H1 (cell line): ENCODE measurements around the gene VGF. TPM values are rescaled to one million over a fixed set of nuclear protein-coding genes. Genes with fewer than 3 reads are reported as not detected.

Experiments
- CTCF ChIA-PET: fragments of 300-600 bp; sonication (Branson Sonifier 250); formaldehyde crosslinking; loops from one replicate; lab custom pipeline; 2021; ENCODE audit not compliant: partially characterized antibody; lab: Charles Lee
- POLR2A ChIA-PET: fragments of 300-600 bp; sonication (Branson Sonifier 250); formaldehyde crosslinking; loops from one replicate; lab custom pipeline; 2021; ENCODE audit warnings: inconsistent platforms; ENCODE audit not compliant: partially characterized antibody; lab: Charles Lee
- DNase-seq, 2 experiments: peaks; one replicate each; pipeline versions ENCODE4 v3.0.0 to v3.0.0-alpha.2; 2010 to 2022; ENCODE audit warnings: low spot score in 2 of 2, low read depth in 1 of 2, mixed read lengths in 1 of 2
- FAIRE-seq: peaks from 2 replicates; lab custom pipeline; 2011; peaks lifted over from hg19 to GRCh38; lab: Jason Lieb, UNC
- H2AFZ ChIP-seq: 2 replicates; pipeline ENCODE4 v1.8.1; 2012; ENCODE audit warnings: low read length, inconsistent platforms
- H2AK5ac ChIP-seq: 2 replicates; pipeline ENCODE4 v1.6.1; 2013; ENCODE audit warnings: low read depth, low read length
- H2BK120ac ChIP-seq: replicated peaks from 2 replicates; pipeline ENCODE3; 2013; ENCODE audit warnings: low read depth, low read length, inconsistent platforms
- H2BK12ac ChIP-seq: 2 replicates; pipeline ENCODE4 v1.6.1; 2013; ENCODE audit warnings: low read depth, low read length
- H2BK15ac ChIP-seq: 2 replicates; pipeline ENCODE4 v1.6.1; 2013; ENCODE audit warnings: low read length
- H2BK20ac ChIP-seq: 2 replicates; pipeline ENCODE4 v1.6.1; 2013; ENCODE audit warnings: low read length
- H2BK5ac ChIP-seq: 2 replicates; pipeline ENCODE4 v1.6.1; 2013; ENCODE audit warnings: low read depth, low read length
- H3K14ac ChIP-seq: 2 replicates; pipeline ENCODE4 v1.6.1; 2013; ENCODE audit warnings: inconsistent platforms; ENCODE audit not compliant: insufficient read length
- H3K18ac ChIP-seq: 2 replicates; pipeline ENCODE4 v1.6.1; 2013; ENCODE audit warnings: low read length; ENCODE audit errors: extremely low read depth
- H3K23ac ChIP-seq: 2 replicates; pipeline ENCODE4 v1.6.1; 2013; ENCODE audit warnings: inconsistent platforms; ENCODE audit not compliant: insufficient read length
- H3K23me2 ChIP-seq: 2 replicates; pipeline ENCODE4 v1.6.1; 2013; ENCODE audit warnings: low read depth, low read length
- H3K27ac ChIP-seq: 2 replicates; pipeline ENCODE4 v1.6.1; 2011; ENCODE audit warnings: low read depth, low read length, inconsistent platforms
- H3K27me3 ChIP-seq, 4 experiments: replicated peaks in 1 of 4; 1 replicate in 1 of 4; 2 replicates in 3 of 4; pipeline versions ENCODE4 v1.6.1 to v1.8.1; 2011 to 2013; ENCODE audit warnings: low read length in 3 of 4, mild to moderate bottlenecking in 3 of 4, inconsistent platforms in 2 of 4, mixed read lengths in 2 of 4, moderate library complexity in 1 of 4; ENCODE audit not compliant: control insufficient read depth in 3 of 4, insufficient read depth in 3 of 4; ENCODE audit errors: extremely low read depth in 1 of 4
- H3K36me3 ChIP-seq, 4 experiments: 2 replicates each; pipeline versions ENCODE4 v1.6.1 to v1.8.1; 2011 to 2013; ENCODE audit warnings: mild to moderate bottlenecking in 4 of 4, low read length in 3 of 4, moderate library complexity in 2 of 4, control low read depth in 1 of 4, inconsistent platforms in 1 of 4; ENCODE audit not compliant: insufficient read depth in 4 of 4, control insufficient read depth in 2 of 4
- H3K4ac ChIP-seq: replicated peaks from 2 replicates; pipeline ENCODE3; 2013; ENCODE audit warnings: low read length, low read depth, mixed read lengths, inconsistent platforms; ENCODE audit not compliant: insufficient read length
- H3K4me1 ChIP-seq, 4 experiments: replicated peaks in 1 of 4; 1 replicate in 1 of 4; 2 replicates in 3 of 4; pipeline versions ENCODE4 v1.6.1 to v1.8.1; 2011 to 2013; ENCODE audit warnings: low read length in 3 of 4, inconsistent platforms in 2 of 4, mixed read lengths in 1 of 4; ENCODE audit not compliant: insufficient read depth in 4 of 4, control insufficient read depth in 3 of 4
- H3K4me2 ChIP-seq, 2 experiments: 2 replicates each; pipeline versions ENCODE4 v1.6.1 to v1.8.1; 2011 to 2013; ENCODE audit warnings: low read depth in 2 of 2, low read length in 2 of 2, control low read depth in 1 of 2, inconsistent platforms in 1 of 2, mild to moderate bottlenecking in 1 of 2; ENCODE audit not compliant: insufficient read depth in 1 of 2
- H3K4me3 ChIP-seq, 4 experiments: fragments of 200-600, 300-600 bp in 1 of 4; sonication (generic), shearing (Covaris generic), sonication (Bioruptor Twin) in 1 of 4; 2 replicates each; pipeline versions ENCODE4 v1.5.1 to v1.8.1; 2011 to 2016; ENCODE audit warnings: low read length in 4 of 4, low read depth in 3 of 4, control low read depth in 2 of 4, inconsistent platforms in 2 of 4, mild to moderate bottlenecking in 2 of 4, mixed read lengths in 1 of 4, moderate library complexity in 1 of 4; ENCODE audit not compliant: insufficient read depth in 2 of 4; ENCODE audit errors: extremely low read depth in 1 of 4
- H3K56ac ChIP-seq: replicated peaks from 2 replicates; pipeline ENCODE3; 2013; ENCODE audit warnings: low read depth, mild to moderate bottlenecking, mixed read lengths, low read length, inconsistent platforms; ENCODE audit not compliant: insufficient read length
- H3K79me1 ChIP-seq: 2 replicates; pipeline ENCODE4 v1.6.1; 2013; ENCODE audit warnings: low read depth, low read length, control low read depth
- H3K79me2 ChIP-seq, 2 experiments: 2 replicates each; pipeline versions ENCODE4 v1.6.1 to v1.8.1; 2012 to 2013; ENCODE audit warnings: low read length in 2 of 2, mild to moderate bottlenecking in 2 of 2, inconsistent platforms in 1 of 2; ENCODE audit not compliant: insufficient read depth in 2 of 2, control insufficient read depth in 1 of 2
- H3K9ac ChIP-seq, 4 experiments: replicated peaks in 1 of 4; 1 replicate in 1 of 4; 2 replicates in 3 of 4; pipeline versions ENCODE4 v1.6.1 to v1.8.1; 2011 to 2013; ENCODE audit warnings: low read depth in 3 of 4, low read length in 3 of 4, control low read depth in 2 of 4, mild to moderate bottlenecking in 2 of 4, moderate library complexity in 2 of 4, inconsistent platforms in 1 of 4; ENCODE audit errors: extremely low read depth in 1 of 4
- H3K9me3 ChIP-seq, 2 experiments: 2 replicates each; pipeline versions ENCODE4 v1.6.1 to v1.8.1; 2012 to 2013; ENCODE audit warnings: mild to moderate bottlenecking in 2 of 2, moderate library complexity in 2 of 2, control low read depth in 1 of 2, inconsistent platforms in 1 of 2, low read depth in 1 of 2, low read length in 1 of 2, mixed read lengths in 1 of 2; ENCODE audit not compliant: insufficient read depth in 2 of 2
- H4K20me1 ChIP-seq, 2 experiments: replicated peaks in 1 of 2; 2 replicates each; pipeline versions ENCODE3 to v1.8.1; 2011 to 2013; ENCODE audit warnings: inconsistent platforms in 2 of 2, low read length in 2 of 2, mild to moderate bottlenecking in 1 of 2; ENCODE audit not compliant: insufficient read depth in 2 of 2, control insufficient read depth in 1 of 2
- H4K5ac ChIP-seq: 2 replicates; pipeline ENCODE4 v1.6.1; 2013; ENCODE audit warnings: low read length, low read depth, mixed read lengths, inconsistent platforms; ENCODE audit not compliant: insufficient read length
- H4K8ac ChIP-seq: 2 replicates; pipeline ENCODE4 v1.8.0; 2013; ENCODE audit warnings: mild to moderate bottlenecking, moderate library complexity, low read length, inconsistent platforms; ENCODE audit not compliant: insufficient read depth; ENCODE audit errors: extremely low read depth
- H4K91ac ChIP-seq: replicated peaks from 2 replicates; pipeline ENCODE3; 2013; ENCODE audit warnings: low read length, mixed read lengths, inconsistent platforms; ENCODE audit not compliant: insufficient read length
- GABPA ChIP-seq: IDR thresholded peaks from 2 replicates; pipeline ENCODE4 v1.6.1; 2011; ENCODE audit warnings: mild to moderate bottlenecking, low read length, moderate library complexity, borderline replicate concordance; ENCODE audit not compliant: insufficient read depth
- JUN ChIP-seq: IDR thresholded peaks from 2 replicates; pipeline ENCODE4 v1.6.1; 2011; ENCODE audit warnings: low read depth, mild to moderate bottlenecking, improper control_type of control experiment, low read length
- POLR2A ChIP-seq, 2 experiments: IDR thresholded peaks; 1 replicate in 1 of 2; 2 replicates in 1 of 2; pipeline ENCODE4 v1.6.1; 2011; ENCODE audit warnings: low read depth in 2 of 2, low read length in 2 of 2, mild to moderate bottlenecking in 2 of 2; ENCODE audit errors: control extremely low read depth in 1 of 2
- WGBS, 2 experiments: shearing (Covaris generic) in 1 of 2; methylation state at CpG; one replicate each; pipeline versions ENCODE4 v1.1.6 to v1.1.7; 2013 to 2015; ENCODE audit warnings: low lambda C conversion rate in 2 of 2, mixed read lengths in 2 of 2, inconsistent platforms in 1 of 2, low coverage in 1 of 2, missing lambda C conversion rate in 1 of 2; ENCODE audit not compliant: insufficient replicate concordance in 2 of 2, insufficient coverage in 1 of 2, insufficient read length in 1 of 2; ENCODE audit errors: extremely low coverage in 1 of 2, missing lambda C conversion rate in 1 of 2; 5-methylcytosine and 5-hydroxymethylcytosine counted together
- polyA plus RNA-seq, 7 experiments: library from polyadenylated mRNA; depleted of rRNA in 3 of 7; stranded (reverse) in 5 of 7; unstranded in 2 of 7; fragments of >200 nt in 5 of 7; fragments of 200-250 nt in 2 of 7; gene quantifications; 1 replicate in 5 of 7; 2 replicates in 1 of 7; 4 replicates in 1 of 7; pipeline versions ENCODE4 v1.2.1 to v1.2.3, GENCODE V29; 2011 to 2013; ENCODE audit warnings: missing spikeins in 2 of 7, mixed read lengths in 2 of 7
- total RNA-seq: library from RNA; stranded (reverse); fragmentation: NEBNext Ultra II Directional; extraction: Animal tissue kit (Norgen Biotek cat#: 25700); gene quantifications from 2 replicates; pipeline ENCODE4 v1.2.1, GENCODE V29; 2021

VGF gene
- total and polyA plus RNA-seq, 2 of the 8 experiments (the other 6 are each of a cell fraction or from before 2014, with no cell fraction given), result 1.6 to 7.0 TPM

DNA sequence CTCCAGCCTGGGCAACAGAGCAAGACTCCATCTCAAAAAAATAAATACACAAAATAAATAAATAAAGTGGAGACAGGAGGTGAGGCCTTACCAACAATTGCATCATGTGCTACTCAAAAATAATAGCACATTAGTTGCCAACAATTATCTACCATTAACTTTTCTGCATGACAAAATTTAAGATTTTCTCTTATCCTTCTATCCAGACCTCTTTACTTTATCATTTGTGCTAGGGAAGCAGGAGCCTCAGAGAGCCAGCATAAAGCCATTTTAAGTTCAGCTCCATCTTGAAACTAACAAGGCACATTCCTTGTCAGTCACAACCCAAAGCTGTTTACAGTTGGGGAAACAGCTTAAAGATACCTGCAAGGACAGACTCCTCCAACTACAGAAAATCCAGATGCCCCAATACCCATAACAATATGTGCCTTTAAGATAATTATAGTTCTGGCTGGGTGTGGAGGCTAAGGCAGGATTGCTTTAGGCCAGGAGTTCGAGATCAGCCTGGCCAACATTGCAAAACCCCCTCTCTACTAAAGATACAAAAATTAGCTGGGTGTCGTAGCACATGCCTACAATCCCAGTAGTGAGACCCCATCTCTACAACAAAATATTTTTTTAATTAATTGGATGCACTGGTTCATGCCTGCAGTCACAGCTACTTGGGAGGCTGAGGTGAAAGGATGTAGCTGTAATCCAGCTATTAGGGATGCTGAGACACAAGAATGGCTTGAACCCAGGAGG, 13.3 kb downstream of the VGF start:
- Histone ChIP-seq H4K5ac (no peak overlapping the region), H3K23ac (no peak overlapping the region), H3K4me2 (no peak overlapping the region), H2BK20ac (no peak overlapping the region), H4K8ac (no peak overlapping the region), H4K91ac (no peak overlapping the region), H3K14ac (no peak overlapping the region), H3K9me3 (no peaks in the 10 kb centered on the region; a peak in 1 of 4 replicates), H3K23me2 (no peaks in the 10 kb centered on the region; the same call in 1 of the 2 replicates), H3K27me3 (peaks cover 0 to 6% (median 4%) of the 10 kb centered on the region in 4 experiments; a peak in 3 of 7 replicates), H3K4me1 (peaks cover 8 to 19% (median 12%) of the 10 kb centered on the region in 4 experiments), H2BK120ac (no peak overlapping the region), H3K36me3 (peaks cover 0 to under 1% (median 0%) of the 10 kb centered on the region in 4 experiments; a peak in 1 of 8 replicates), H2AFZ (no peak overlapping the region), H4K20me1 (no peaks in the 10 kb centered on the region), H2AK5ac (no peak overlapping the region), H2BK15ac (no peak overlapping the region), H3K79me1 (no peaks in the 10 kb centered on the region), H2BK5ac (no peak overlapping the region), H3K56ac (no peak overlapping the region), H3K4ac (no peak overlapping the region), H3K79me2 (0 out of 4 replicates have a peak, but pooled peaks cover 0 to 4% of the 10 kb centered on the region in 2 experiments), H3K4me3 (no peak overlapping the region), H3K27ac (no peak overlapping the region), H3K18ac (no peak overlapping the region), H2BK12ac (peak overlapping the region; percentile 80; the same call in 1 of the 2 replicates), H3K9ac (no peak overlapping the region)
- ChIA-PET POLR2A (interaction anchor here (0.8 kb wide), 1 partner anchor 30 kb away, joined by 3 read pairs; no protein-coding TSS in a partner anchor), CTCF (interaction anchor here (1.0 to 3.1 kb wide), 7 partner anchors 8 to 131 kb away, joined by 3 to 20 read pairs (median 6); no protein-coding TSS in a partner anchor)
- WGBS, 2 experiments, result 93% methylated on average over 2 of the region's 2 CpGs; no CpG with 5 or more reads in 1 of the 2 experiments
- TF ChIP-seq POLR2A (IDR thresholded peaks at IDR 0.05; ENCODE audit: control extremely low read depth in 1 of 2, low read depth in 2 of 2, low read length in 2 of 2) (no peak), JUN (no peak), GABPA (no peak)
- DNase-seq, result no peak
- no peak for FAIRE-seq
